GM19468 (cell line): Measurements from ENCODE around the gene SLC25A2.
"Not testable (repeated sequence)": the region's sequence is repeated elsewhere in the genome, so short reads cannot be mapped to it uniquely, and the experiment has no call there.

Experiments used
- ATAC-seq: cut with Tn5 transposase; IDR thresholded peaks from one replicate; pipeline ENCODE4 v1.9.1; 2021; ENCODE audit warnings: mild to moderate bottlenecking, moderate library complexity, moderate number of reproducible peaks; ENCODE audit not compliant: unreplicated experiment; ENCODE audit errors: extremely low read depth

SLC25A2 gene

GRCh38 chr5:141319202-141319601, 15.4 kb upstream of the SLC25A2 start:
- no peak for ATAC-seq

GRCh38 chr5:141316963-141317362, 13.1 kb upstream of the SLC25A2 start:
- not testable (repeated sequence) for ATAC-seq

GRCh38 chr5:141313711-141314110, 9.9 kb upstream of the SLC25A2 start:
- no peak for ATAC-seq

DNA sequence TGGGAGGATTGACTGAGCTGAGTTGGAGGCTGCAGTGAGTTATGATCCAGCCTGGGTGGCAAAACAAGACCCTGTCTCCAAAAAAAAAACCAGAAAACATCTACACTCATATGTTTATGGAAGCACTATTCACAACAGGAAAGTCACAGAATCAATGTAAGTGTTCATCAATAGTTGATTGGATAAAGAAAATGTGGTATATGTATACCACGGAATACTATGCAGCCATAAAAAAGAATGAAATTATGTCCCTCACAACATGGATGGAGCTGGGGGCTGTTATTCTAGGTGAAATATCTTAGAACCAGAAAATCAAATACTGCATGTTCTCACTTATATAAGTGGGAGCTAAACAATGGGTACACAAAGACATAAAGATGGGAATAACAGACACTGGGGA, 2.8 kb upstream of the SLC25A2 start:
- ATAC-seq: no peak

- ATAC-seq: no peak
Observed at GRCh38 chr5:141298376-141298775, 5.5 kb downstream of the SLC25A2 start.

DNA sequence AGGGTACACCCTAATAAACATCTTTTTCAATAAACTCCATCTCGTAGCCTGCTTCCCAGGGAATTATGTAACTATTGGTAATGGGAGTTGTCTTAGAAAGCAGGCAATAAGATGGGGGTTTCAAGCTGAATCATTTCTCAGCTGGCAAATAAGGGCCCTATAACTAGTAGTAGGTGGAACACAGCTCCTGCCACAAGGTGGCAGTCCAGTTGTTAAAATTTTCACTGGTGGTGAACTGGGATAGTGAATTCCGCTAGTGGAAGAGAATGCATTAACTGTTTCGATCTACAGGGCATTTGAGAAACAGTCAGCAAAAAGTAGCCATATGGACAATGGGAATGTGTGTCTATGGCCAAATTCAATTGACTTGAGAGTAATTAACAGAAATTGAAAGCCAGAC, 30.9 kb downstream of the SLC25A2 start:
- ATAC-seq: no peak

DNA sequence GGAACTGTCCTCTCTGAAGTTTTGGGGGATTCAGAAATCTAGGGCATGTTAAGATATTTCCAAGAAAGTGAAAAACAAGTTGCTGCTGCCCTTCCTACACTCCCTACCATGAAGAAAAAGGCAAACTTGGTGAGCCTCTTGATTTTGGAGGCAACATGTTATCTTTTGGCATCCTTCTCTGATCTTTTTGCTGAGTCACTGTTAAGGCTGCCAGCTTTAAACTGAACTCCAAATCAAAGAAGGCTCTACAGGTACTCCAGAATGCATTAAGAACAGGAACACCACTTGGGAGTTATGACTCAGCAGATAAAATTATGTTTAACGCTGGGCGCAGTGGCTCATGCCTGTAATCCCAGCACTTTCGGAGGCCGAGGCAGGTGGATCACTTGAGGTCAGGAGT, 34.7 kb downstream of the SLC25A2 start:
- no peak for ATAC-seq

- ATAC-seq: no peak
Observed at GRCh38 chr5:141261238-141261546, 42.7 kb downstream of the SLC25A2 start.

GRCh38 chr5:141260458-141261237, 43.2 kb downstream of the SLC25A2 start:
- ATAC-seq: no peak

- no peak for ATAC-seq
Observed at GRCh38 chr5:141258948-141259347, 44.9 kb downstream of the SLC25A2 start.

DNA sequence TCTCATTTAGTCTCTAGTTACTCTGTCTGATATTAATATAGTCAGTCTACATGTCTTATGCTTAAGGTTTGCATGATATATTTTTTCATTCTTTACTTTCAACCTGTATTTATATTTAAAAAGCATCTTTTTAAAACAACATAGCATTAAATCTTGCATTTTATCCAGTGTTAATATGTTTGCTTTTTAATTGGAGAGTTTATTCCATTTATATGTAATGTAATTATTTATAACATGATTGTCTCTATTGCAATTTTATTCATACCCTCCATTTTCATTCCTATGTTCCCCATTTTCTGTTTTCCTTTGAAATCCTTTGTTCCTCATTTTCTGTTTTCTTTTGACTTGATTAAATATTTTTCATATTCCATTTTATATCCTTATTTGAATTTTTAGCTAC, 45.4 kb downstream of the SLC25A2 start:
- no peak for ATAC-seq
